Osteocyte (in vitro differentiated cells): Measurements from ENCODE around the gene MCF2L2. TPM values are rescaled to one million over a fixed set of nuclear protein-coding genes. Genes with fewer than 3 reads are reported as not detected.
"Not testable (repeated sequence)": the region's sequence is repeated elsewhere in the genome, so short reads cannot be mapped to it uniquely, and the experiment has no call there.

Source experiments
- DNase-seq: peaks from one replicate; pipeline ENCODE4 v3.0.0; 2021; ENCODE audit warnings: mixed read lengths; ENCODE audit not compliant: unreplicated experiment; ENCODE audit errors: extremely low spot score
- H3K27ac Mint-ChIP-seq: one replicate; pipeline ENCODE4 v1.8.0; 2021; ENCODE audit warnings: mild to moderate bottlenecking, mixed read lengths; ENCODE audit not compliant: unreplicated experiment
- H3K27me3 Mint-ChIP-seq: one replicate; pipeline ENCODE4 v1.8.0; 2021; ENCODE audit warnings: mixed read lengths; ENCODE audit not compliant: unreplicated experiment
- H3K36me3 Mint-ChIP-seq: one replicate; pipeline ENCODE4 v1.8.0; 2021; ENCODE audit warnings: mixed read lengths; ENCODE audit not compliant: unreplicated experiment
- H3K4me1 Mint-ChIP-seq: one replicate; pipeline ENCODE4 v1.8.0; 2021; ENCODE audit warnings: mixed read lengths; ENCODE audit not compliant: unreplicated experiment
- H3K4me3 Mint-ChIP-seq: one replicate; pipeline ENCODE4 v1.8.0; 2021; ENCODE audit warnings: mild to moderate bottlenecking, moderate library complexity, mixed read lengths; ENCODE audit not compliant: unreplicated experiment
- H3K9me3 Mint-ChIP-seq: one replicate; pipeline ENCODE4 v1.8.0; 2021; ENCODE audit warnings: mixed read lengths; ENCODE audit not compliant: unreplicated experiment
- CTCF ChIP-seq: fragments of 200-600 bp; sonication (generic); IDR thresholded peaks from 2 replicates; pipeline ENCODE4 v1.5.0; 2021; ENCODE audit warnings: antibody characterized with exemption, mild to moderate bottlenecking, moderate library complexity
- total RNA-seq: library from RNA; stranded (reverse); gene quantifications from 2 replicates; pipeline ENCODE4 v1.2.1, GENCODE V29; 2021

The MCF2L2 gene
- total RNA-seq, 1 donor from 2014 or later, result 1.7 TPM

DNA sequence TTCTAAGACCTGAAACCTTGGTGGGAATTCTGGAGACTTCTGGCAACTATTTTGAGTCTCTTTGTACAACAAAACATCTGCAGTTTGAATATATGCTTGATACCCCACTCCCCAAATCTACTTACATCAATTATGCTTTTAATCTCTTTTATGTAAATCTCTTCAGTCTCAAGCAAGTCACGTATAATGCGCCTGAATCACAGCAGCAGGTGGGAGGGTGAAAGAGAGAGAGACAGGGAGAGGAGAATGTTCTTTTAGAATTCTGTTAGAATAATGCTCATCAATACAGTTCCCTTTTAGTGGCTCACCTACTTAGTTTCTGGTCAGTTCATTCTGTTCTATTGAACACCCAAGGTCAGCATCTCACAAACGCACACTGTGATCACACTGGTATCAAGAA lies 197.6 kb downstream of the MCF2L2 start:
- DNase-seq, result no peak
- Mint-ChIP-seq H3K4me3 (no peak overlapping the region), H3K9me3 (no peaks in the 10 kb centered on the region), H3K36me3 (no peaks in the 10 kb centered on the region), H3K4me1 (no peaks in the 10 kb centered on the region), H3K27me3 (peaks cover 17% of the 10 kb centered on the region), H3K27ac (no peak overlapping the region)
- no peak for TF ChIP-seq CTCF

GRCh38 chr3:183230251-183230650 lies 198.2 kb downstream of the MCF2L2 start:
- H3K4me1 Mint-ChIP-seq, result not testable (repeated sequence)

DNA sequence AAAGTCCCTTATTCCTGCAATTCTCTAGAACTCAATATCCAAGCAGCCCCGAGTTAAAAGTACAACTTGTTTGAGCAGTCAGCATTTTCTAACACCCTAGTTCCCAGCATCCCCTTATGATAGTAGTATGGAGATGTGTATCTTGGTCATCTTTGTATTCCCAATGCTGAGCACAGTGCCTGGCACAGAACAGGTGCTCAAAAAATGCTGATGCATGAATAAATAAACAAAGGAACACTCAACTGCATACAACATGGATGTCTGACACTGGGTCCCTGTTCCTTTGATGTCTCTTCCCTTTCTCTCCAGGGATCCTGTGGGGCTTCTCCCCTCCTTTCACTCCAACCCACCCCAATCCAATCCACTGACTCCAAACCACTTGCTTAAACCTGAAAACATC lies 199.2 kb downstream of the MCF2L2 start:
- Mint-ChIP-seq H3K4me1 (no peaks in the 10 kb centered on the region), H3K4me3 (no peak overlapping the region), H3K9me3 (no peaks in the 10 kb centered on the region), H3K36me3 (no peaks in the 10 kb centered on the region), H3K27me3 (peaks cover 17% of the 10 kb centered on the region), H3K27ac (no peak overlapping the region)
- TF ChIP-seq CTCF, result no peak
- DNase-seq, result peak; percentile 36

More at GRCh38 chr3:183230251-183230650, 198.2 kb downstream of the MCF2L2 start:
- not testable (repeated sequence) for H3K27ac Mint-ChIP-seq, H3K9me3 Mint-ChIP-seq, H3K36me3 Mint-ChIP-seq, H3K4me3 Mint-ChIP-seq
- peaks cover 17% of the 10 kb centered on the region for H3K27me3 Mint-ChIP-seq
- peak; percentile 36 for DNase-seq

GRCh38 chr3:183227586-183227985 lies 200.8 kb downstream of the MCF2L2 start:
- no peak for TF ChIP-seq CTCF
- H3K36me3 Mint-ChIP-seq, result no peaks in the 10 kb centered on the region

DNA sequence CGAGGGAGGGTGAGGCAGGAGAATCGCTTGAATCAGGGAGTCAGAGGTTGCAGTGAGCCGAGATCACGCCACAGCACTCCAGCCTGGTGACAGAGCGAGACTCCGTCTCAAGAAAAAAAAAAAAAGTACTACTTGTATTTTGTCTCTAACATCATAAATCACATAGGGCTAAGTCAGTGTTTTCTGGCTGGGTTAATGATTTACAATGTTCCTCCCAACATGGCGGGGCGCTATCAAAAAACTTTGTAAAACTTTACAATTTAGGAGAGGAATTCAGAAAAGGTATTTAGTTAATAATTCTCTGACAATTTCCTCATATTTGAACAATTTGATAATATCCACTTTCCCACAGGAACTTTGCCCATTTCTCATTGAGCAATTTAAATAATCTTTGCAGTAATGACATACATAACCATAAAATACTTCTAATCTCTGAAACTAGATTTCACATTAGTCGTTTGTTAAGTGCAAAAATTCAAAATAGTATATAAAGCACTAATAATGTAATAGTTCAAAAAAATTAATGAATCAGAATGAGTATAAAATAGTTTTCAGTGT lies 202.0 kb downstream of the MCF2L2 start:
- Mint-ChIP-seq H3K27ac (no peak overlapping the region), H3K27me3 (peaks cover 17% of the 10 kb centered on the region), H3K36me3 (no peaks in the 10 kb centered on the region), H3K9me3 (no peaks in the 10 kb centered on the region), H3K4me3 (no peak overlapping the region), H3K4me1 (no peaks in the 10 kb centered on the region)
- no peak for DNase-seq
- no peak for TF ChIP-seq CTCF

More at GRCh38 chr3:183227586-183227985, 200.8 kb downstream of the MCF2L2 start:
- no peak overlapping the region for H3K4me3 Mint-ChIP-seq
- no peaks in the 10 kb centered on the region for H3K4me1 Mint-ChIP-seq
- peaks cover 17% of the 10 kb centered on the region for H3K27me3 Mint-ChIP-seq
- DNase-seq, result no peak
- H3K27ac Mint-ChIP-seq, result no peak overlapping the region
- no peaks in the 10 kb centered on the region for H3K9me3 Mint-ChIP-seq
